Measurements from ENCODE around the gene PARP1. TPM values are rescaled to one million over a fixed set of nuclear protein-coding genes. Genes with fewer than 3 reads are reported as not detected.

PARP1 gene
- total RNA-seq, 4 donors from 2014 or later: 40.4 to 72.2 (median 51.1) TPM

DNA sequence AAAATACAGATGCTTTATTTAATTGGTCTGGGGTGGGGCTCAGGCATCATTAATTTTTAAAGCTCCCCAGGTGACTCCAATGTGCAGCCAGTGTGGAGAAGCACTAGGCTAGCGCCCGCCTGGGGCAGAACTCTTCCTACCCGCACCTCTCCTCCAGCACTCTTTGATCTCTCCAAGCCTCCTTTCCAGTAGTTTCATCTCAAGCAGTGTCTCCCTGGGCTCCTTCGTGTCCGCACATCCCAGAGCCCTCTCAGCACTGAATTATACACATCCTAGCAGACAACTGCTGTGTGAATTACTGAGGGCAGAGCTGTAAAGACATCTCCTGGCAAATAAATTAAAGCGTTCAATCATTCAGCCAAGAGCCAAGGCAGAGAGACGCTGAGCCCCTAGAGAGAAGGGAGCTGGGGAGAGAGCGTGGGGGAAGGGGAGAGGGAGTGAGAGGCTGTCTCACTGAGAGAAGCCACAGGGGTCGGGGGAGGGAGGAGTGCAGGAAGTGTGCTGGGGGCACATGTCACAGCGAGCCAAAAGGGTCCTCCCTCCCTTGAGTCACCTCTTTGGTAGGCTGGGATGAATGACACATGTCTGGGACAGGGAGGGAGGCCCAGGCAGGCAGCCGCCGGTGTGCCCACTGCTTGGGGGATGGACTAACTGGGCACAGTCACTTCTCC is 21.0 kb upstream of the PARP1 start:
- TF ChIP-seq, protein P1, sequence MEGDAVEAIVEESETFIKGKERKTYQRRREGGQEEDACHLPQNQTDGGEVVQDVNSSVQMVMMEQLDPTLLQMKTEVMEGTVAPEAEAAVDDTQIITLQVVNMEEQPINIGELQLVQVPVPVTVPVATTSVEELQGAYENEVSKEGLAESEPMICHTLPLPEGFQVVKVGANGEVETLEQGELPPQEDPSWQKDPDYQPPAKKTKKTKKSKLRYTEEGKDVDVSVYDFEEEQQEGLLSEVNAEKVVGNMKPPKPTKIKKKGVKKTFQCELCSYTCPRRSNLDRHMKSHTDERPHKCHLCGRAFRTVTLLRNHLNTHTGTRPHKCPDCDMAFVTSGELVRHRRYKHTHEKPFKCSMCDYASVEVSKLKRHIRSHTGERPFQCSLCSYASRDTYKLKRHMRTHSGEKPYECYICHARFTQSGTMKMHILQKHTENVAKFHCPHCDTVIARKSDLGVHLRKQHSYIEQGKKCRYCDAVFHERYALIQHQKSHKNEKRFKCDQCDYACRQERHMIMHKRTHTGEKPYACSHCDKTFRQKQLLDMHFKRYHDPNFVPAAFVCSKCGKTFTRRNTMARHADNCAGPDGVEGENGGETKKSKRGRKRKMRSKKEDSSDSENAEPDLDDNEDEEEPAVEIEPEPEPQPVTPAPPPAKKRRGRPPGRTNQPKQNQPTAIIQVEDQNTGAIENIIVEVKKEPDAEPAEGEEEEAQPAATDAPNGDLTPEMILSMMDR (IDR thresholded peaks at IDR 0.05; ENCODE audit: low read depth): no peak

DNA sequence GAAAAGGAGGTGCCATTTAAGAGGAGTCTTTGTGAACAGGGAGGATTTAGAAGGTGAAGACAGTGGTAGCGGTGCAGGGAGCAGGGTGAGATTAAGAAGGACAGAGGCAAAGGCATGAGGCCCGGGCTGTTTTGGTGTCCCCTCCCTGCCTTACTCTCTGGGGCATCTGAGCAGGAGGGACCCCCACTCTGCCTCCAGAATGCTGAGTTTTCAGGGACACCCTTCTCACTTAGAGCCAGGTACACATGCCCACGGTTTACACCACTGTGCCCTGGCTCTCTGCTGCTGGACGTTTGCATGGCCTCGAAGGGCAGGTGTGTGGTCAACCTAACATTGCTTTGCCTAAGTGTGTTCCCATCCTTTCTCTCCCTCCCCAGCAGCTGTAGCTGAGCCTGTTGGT is 20.5 kb upstream of the PARP1 start:
- TF ChIP-seq, protein P1 (IDR thresholded peaks at IDR 0.05; ENCODE audit: low read depth): no peak

DNA sequence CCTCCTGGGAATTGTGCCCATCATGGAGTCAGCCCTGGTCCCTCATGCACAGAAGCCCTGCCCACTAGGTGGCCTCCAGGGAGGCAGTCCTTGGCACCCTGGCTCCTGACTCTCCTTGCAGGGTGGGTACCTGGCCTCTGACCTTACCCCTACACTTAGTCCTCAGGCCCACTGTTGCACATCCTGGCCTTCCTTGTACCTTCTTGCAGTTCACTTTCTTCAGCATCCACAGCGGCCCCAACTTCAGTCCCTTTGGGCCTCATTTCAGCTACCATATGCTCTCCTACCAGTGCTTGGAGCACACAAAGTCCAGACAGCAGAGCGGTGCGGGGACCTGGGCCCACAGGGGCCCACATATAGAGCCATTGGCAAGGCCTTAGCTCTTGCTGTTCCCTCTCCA is 19.2 kb upstream of the PARP1 start:
- TF ChIP-seq, protein P1 (IDR thresholded peaks at IDR 0.05; ENCODE audit: low read depth): no peak

DNA sequence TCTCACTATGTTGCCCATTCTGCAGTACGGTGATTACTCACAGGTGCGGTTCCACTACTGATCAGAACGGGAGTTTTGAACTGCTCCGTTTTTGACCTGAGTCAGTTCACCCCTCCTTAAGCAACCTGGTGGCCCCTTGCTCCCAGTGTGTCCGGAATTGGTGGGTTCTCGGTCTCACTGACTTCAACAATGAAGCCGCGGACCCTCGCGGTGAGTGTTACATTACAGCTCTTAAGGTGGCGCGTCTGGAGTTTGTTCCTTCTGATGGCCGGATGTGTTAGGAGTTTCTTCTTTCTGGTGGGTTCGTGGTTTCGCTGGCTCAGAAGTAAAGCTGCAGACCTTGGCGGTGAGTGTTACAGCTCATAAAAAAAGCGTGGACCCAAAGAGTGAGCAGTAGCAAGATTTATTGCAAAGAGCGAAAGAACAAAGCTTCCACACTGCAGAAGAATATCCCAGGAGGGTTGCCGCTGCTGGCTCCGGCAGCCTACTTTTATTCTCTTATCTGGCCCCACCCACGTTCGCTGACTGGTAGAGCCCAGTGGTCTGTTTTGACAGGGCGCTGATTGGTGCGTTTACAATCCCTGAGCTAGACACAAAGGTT is 17.6 kb upstream of the PARP1 start:
- TF ChIP-seq, protein P1 (IDR thresholded peaks at IDR 0.05; ENCODE audit: low read depth): no peak

DNA sequence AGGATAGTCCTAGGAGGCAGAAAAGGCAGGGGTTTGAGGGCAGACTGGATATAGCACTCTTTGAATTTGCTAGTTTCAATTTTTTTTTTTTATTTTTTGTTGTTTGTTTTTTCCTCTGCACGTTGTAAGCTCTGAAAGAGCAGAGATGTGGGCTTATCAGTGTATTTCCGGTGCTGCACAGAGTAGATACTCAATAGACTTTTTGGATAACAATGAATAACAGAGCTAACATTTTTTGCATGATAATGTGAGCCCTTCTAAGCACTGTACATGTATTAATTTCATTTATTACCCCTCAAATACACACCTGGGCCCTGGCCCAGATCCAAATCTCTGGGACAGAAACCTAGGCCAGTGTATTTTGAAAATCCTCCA is 17.1 kb upstream of the PARP1 start:
- TF ChIP-seq, protein P1 (IDR thresholded peaks at IDR 0.05; ENCODE audit: low read depth): no peak

DNA sequence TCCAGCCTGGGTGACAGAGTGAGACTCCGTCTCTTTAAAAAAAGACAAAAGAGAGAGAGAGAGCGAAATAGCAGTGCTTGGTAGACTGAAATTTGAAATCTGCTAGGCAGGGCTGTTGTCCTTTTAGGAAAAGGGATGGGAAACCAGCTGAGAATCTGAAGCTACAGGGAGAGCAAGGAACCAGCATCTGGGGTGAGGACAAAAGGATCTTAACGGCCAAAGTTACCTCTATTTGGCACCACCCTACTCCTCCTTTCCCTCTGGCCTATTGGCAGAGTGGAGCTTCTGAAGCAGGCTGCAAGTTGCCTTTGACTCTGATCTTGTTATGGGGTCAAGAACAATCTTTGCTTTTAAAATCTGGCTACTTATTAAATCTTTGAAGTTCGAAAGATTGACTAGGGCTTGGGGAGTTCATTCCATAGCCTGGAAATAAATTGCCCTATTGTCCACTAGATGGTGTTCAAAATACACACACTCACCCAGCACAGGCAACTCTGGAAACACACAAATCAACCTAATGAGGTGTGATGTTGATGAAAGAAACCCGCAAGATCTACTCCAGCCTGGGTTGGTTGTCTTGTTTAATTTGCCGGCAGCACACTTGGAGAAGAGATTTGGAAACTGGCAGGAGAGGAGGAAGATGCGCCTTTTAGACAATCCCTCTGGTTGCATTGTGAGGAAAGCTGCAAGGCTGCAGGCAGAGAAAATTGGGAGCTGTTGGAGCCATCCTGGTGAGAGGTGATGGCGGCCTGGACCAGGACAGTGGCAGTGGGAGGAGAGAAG is 16.5 kb upstream of the PARP1 start:
- TF ChIP-seq, protein P1 (IDR thresholded peaks at IDR 0.05; ENCODE audit: low read depth): no peak

DNA sequence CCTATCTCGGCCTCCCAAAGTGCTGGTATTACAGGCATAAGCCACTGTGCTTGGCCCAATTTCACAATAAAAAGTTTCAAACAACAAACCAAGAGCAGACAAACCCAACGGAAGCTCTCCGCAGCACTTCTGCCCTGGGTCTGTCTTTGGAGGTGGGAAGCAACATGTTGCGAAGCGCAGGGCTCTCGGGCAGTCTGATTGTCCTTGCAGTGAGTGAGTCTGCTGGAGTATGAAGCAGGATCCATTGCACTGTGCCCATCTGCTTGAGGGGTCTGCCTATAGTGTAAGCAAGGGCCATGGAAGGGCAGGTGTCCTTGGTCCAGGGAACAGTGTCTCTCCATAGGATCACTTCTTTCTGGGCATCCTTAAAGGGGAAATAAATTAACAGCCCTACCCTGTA is 14.6 kb upstream of the PARP1 start:
- TF ChIP-seq, protein P1 (IDR thresholded peaks at IDR 0.05; ENCODE audit: low read depth): no peak

Data from subcutaneous adipose tissue (tissue), 4 donors.